NCI-H2029 treated with DMSO at 0.1 percent for 48 hours (cell line): ENCODE measurements around the gene NPAS3.

Experiments used
- DNase-seq: peaks from one replicate; lab custom pipeline; 2025; lab: John Stamatoyannopoulos, UW

Gene NPAS3

GRCh38 chr14:33257796-33258195 is 319.1 kb downstream of the NPAS3 start:
- DNase-seq = no peak

GRCh38 chr14:33259764-33260163 is 321.1 kb downstream of the NPAS3 start:
- DNase-seq = no peak

- DNase-seq = no peak
Observed at GRCh38 chr14:33271216-33271615, 332.5 kb downstream of the NPAS3 start.

DNA sequence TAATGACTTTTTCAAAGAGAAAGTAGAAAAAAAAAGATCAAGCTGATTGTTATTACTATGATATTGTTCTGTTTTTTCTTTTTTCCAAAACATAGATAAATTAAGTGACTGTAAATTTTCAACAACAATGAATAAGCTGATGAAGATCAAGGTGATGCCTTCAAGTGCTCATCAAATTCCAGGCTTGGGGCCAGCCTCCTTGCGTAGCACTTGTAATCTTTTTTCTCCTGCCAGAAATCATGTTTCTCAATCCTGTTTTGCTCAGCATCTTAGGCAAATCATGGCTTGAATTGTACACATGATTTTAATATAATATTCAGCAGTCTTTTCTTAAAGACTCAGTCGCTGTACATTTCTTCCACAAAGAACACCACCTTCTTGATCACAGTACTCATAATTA is 333.2 kb downstream of the NPAS3 start:
- DNase-seq = no peak

DNA sequence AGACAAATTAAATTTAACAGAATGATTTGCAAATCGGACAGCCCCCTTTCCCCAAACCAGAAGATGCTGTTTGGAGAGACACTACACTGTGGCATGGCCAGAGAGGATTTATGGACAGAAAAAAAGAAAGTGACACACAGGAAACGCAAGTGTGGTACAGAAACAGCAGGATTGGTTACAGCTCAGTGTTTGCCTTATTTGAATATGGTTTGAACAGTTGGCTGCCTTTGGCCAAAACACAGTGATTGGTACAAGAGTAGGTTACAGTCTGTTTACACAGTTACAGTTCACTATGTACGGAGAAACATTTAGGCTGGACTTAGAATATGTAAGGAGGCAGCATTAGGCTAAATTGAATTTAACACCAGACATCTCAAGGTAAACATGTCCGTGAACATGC is 335.3 kb downstream of the NPAS3 start:
- DNase-seq = no peak

GRCh38 chr14:33275879-33276278 is 337.2 kb downstream of the NPAS3 start:
- no peak for DNase-seq

- DNase-seq = no peak
Observed at GRCh38 chr14:33279865-33280264, 341.2 kb downstream of the NPAS3 start.

GRCh38 chr14:33280646-33281045 is 342.0 kb downstream of the NPAS3 start:
- no peak for DNase-seq

GRCh38 chr14:33282331-33283230 is 343.9 kb downstream of the NPAS3 start:
- DNase-seq = no peak

- no peak for DNase-seq
Observed at GRCh38 chr14:33285902-33286700, 347.4 kb downstream of the NPAS3 start.

DNA sequence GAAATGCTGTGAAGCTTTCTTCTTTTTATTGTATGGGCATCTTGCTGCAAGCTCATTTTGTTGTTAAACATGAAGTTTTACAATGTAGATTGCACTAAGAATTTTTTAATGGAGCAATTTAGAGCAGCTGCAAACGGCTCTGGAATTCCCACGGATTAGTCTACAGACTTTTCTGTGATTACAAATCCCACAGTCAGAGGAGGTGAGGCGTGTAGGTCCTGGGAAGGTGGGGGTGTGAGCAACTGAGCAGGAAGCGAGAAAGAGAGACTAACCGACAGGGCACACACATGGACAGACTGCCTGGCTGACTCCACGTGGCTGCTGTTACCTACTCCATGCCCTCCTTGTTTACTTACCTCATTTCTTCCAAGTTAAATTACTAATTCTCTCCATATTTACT is 348.5 kb downstream of the NPAS3 start:
- no peak for DNase-seq

DNA sequence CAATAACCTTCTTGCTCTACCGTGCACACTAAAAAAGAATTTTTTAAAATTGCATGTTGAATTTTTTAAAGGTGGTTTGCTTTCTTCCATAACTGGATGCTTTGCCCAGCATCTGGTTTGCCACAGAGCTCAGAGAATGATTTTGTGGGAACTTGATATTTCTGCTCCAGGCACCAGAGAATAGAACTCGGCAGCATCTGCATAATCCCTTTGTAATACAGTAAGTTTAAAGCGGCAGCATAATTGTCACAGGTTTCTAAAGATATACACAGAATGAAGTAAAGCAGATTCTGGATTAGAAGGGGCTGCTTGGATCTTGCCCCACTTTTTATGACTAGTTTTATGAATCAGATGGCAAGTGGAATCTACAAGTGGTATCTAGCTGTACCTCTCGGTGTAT is 352.0 kb downstream of the NPAS3 start:
- DNase-seq = no peak

GRCh38 chr14:33291529-33292104 is 352.9 kb downstream of the NPAS3 start:
- no peak for DNase-seq

DNA sequence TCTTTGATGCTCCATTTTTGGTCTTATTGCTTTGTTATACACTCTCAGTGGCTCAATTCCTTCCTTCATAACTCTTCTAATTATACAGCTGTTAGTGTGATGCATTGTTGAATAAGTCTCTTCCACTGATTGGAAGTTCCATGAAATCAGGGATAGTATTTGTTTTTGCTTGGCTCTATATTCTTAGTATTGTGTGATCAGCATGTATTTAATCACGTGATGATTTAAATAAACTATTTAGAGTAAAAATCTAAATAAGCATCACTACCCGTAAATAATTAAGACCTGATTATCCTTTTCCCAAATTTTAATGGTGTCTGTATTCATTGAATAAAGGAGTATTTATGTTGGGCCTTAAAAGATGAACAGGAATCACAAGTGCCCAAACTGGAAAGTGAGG is 355.7 kb downstream of the NPAS3 start:
- DNase-seq = no peak

DNA sequence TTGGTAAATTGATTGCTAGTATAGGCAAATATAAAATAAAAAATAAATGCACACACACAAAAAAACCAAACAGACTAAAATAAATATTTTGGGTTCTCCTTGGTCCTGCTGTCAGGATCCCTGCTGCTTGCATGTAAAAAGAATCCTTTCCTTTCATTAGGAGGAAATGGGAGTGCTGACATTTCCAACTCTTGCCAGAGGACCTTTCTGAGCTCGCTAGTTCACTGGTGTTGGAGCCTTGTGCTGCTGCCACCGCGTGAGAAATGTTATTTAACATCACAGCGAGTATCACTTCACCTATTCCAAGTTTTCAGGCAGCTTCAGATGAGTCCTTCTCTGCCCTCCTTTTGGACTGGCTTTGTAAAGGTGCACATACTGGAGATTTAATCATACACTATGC is 358.9 kb downstream of the NPAS3 start:
- DNase-seq = no peak

DNA sequence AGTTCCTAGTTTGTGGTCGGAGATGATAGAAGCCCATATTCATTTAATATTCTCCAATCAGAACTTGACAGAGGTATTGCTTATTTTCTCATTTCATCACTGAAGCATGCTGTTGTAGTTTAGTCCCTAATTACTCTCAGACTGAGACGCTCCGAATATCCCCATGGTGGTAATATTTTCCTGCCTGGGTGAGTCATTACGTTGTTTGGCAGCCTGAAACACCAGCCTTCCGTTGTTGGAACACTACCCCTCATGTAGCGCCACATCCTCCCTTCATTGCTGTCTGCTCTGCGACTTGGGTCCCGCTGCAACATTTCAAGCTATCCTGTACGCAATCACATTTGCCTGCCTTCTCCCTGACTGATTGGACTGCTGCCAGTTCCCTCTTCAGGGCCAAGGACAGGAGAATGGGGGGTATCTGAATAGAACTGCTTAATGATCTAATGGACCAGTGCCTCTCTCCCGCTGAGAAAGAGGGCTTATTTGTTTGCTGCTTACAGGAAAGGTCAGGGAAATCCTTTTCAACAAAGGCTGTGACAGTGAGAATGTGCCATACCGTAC is 369.1 kb downstream of the NPAS3 start:
- DNase-seq = peak; percentile 56

DNA sequence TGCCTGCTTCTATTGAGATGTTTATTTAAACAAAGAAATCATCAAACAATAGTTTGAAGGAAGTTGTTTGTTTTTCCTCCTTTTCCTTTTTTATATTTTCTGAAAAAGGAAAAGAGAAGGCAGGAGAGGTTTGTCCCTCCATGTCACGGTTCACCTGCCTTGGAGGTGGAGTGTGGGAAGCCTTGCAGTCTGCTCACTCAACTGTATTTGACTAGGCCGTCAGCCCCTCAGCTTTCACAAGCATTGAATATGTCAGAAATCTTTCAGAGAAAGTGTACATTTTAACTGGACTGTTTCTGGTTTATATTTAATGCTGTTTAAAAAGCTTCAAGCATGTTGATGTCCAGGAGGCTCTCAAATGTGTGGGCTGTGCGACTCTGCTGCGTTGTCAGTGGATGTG is 370.4 kb downstream of the NPAS3 start:
- DNase-seq = no peak

DNA sequence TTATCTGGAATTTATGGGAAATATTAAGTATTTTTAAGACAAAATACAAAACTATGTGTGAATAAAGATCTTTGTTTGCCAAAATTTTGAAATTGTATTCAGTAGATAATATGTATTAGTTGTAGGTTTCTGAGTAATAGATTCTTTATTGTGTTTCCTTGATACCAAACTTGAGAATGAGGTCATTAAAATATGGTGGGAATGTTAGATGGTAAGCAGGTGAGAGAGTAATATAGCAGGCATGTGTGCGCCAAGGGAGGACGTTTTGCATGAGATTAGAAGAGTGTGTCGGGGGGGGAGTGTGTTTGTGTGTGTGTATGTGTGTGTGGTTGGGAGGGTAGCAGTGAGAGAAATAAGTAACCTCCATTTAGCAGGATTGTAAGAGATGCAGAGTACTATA is 376.5 kb downstream of the NPAS3 start:
- DNase-seq = no peak

DNA sequence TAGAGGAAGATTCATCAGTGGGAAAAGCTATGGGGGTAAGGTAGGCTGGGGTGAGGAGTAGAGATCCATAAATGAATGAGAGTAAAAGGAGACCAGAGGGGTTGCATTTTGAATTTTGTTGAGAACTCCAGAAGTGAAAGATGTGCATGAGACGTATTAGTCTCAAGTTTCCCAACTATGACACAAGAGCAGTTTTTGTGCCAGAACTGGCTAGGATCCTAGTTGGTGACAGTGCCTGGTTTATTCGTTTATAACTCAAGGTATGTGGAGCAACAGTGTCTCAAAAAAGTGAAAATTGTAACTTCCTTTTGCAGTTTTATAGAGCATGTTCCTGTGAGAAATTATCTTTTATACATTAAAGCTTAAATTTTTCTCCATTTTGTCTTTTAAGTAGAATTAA is 377.0 kb downstream of the NPAS3 start:
- DNase-seq = no peak

GRCh38 chr14:33317675-33318074 is 379.0 kb downstream of the NPAS3 start:
- DNase-seq = peak; percentile 100

GRCh38 chr14:33323979-33324378 is 385.3 kb downstream of the NPAS3 start:
- no peak for DNase-seq

GRCh38 chr14:33331176-33331949 is 392.7 kb downstream of the NPAS3 start:
- DNase-seq = no peak
